ENCODE results near the gene S100A3. TPM values are rescaled to one million over a fixed set of nuclear protein-coding genes. Genes with fewer than 3 reads are reported as not detected.

S100A3 gene
- polyA plus RNA-seq, 1 donor from 2014 or later = not detected

- TF ChIP-seq MXI1 (conservative IDR thresholded peaks at IDR 0.05; ENCODE audit: poor library complexity, severe bottlenecking) (no peak), EP300 (conservative IDR thresholded peaks at IDR 0.05; ENCODE audit: poor library complexity, severe bottlenecking) (no peak)
- Histone ChIP-seq H3K27ac (ENCODE audit: low read length) (no peak overlapping the region), H2AFZ (ENCODE audit: low read depth, low read length) (no peak overlapping the region), H3K9me3 (ENCODE audit: low read length) (no peaks in the 10 kb centered on the region), H3K9ac (ENCODE audit: low read length) (no peak overlapping the region), H3K79me2 (replicated peaks; ENCODE audit: insufficient read depth, low read length) (no peaks in the 10 kb centered on the region), H3K4me3 (ENCODE audit: low read length) (no peak overlapping the region), H3F3A (ENCODE audit: insufficient read depth, low read length, poor library complexity, severe bottlenecking) (no peaks in the 10 kb centered on the region), H3K9me2 (ENCODE audit: insufficient read depth, low read length) (no peaks in the 10 kb centered on the region), H4K20me1 (ENCODE audit: insufficient read depth) (no peaks in the 10 kb centered on the region), H3K4me2 (ENCODE audit: low read length) (no peak overlapping the region), H3K36me3 (ENCODE audit: insufficient read depth, low read length) (no peaks in the 10 kb centered on the region), H3K27me3 (ENCODE audit: insufficient read depth, low read depth, low read length) (no peaks in the 10 kb centered on the region)
These were observed 11.2 kb upstream of the S100A3 start for GRCh38 chr1:153560241-153560640.

- no peaks in the 10 kb centered on the region for H3K9me2 ChIP-seq (ENCODE audit: insufficient read depth, low read length)
- no peaks in the 10 kb centered on the region for H3K9me3 ChIP-seq (ENCODE audit: low read length)
- H3F3A ChIP-seq (ENCODE audit: insufficient read depth, low read length, poor library complexity, severe bottlenecking) = no peaks in the 10 kb centered on the region
- no peaks in the 10 kb centered on the region for H4K20me1 ChIP-seq (ENCODE audit: insufficient read depth)
- H3K9ac ChIP-seq (ENCODE audit: low read length) = no peak overlapping the region
- H2AFZ ChIP-seq (ENCODE audit: low read depth, low read length) = no peak overlapping the region
- no peaks in the 10 kb centered on the region for H3K36me3 ChIP-seq (ENCODE audit: insufficient read depth, low read length)
- no peak overlapping the region for H3K27ac ChIP-seq (ENCODE audit: low read length)
- H3K4me3 ChIP-seq (ENCODE audit: low read length) = no peak overlapping the region
- no peak overlapping the region for H3K4me2 ChIP-seq (ENCODE audit: low read length)
- no peaks in the 10 kb centered on the region for H3K27me3 ChIP-seq (ENCODE audit: insufficient read depth, low read depth, low read length)
- TF ChIP-seq EP300 (conservative IDR thresholded peaks at IDR 0.05; ENCODE audit: poor library complexity, severe bottlenecking) = no peak
- TF ChIP-seq POLR2AphosphoS5 (IDR thresholded peaks at IDR 0.05) = no peak
- no peaks in the 10 kb centered on the region for H3K79me2 ChIP-seq (replicated peaks; ENCODE audit: insufficient read depth, low read length)
These were observed 8.8 kb upstream of the S100A3 start for GRCh38 chr1:153557877-153558276.

DNA sequence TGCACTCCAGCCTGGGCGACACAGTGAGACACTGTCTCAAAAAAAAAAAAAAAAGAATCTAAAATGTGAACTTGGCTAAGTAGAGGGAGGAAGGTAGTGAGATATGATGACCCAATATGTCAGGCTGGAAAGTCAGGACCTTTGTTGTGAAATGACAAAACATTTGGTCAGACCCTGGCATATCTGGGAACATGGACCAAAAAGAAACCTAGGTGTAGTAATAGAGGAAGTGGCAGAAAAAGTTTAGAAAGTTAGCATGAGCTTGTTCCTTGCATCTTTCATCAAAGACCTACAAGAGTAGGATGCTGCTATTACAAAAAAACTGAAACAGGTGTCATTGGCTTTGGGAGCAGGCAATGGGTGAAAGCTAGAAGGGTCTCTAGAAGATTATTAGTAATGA, 7.3 kb upstream of the S100A3 start:
- TF ChIP-seq SMC3 (conservative IDR thresholded peaks at IDR 0.05; ENCODE audit: poor library complexity) (no peak), RAD21 (conservative IDR thresholded peaks at IDR 0.05) (no peak), MXI1 (conservative IDR thresholded peaks at IDR 0.05; ENCODE audit: poor library complexity, severe bottlenecking) (no peak), EP300 (conservative IDR thresholded peaks at IDR 0.05; ENCODE audit: poor library complexity, severe bottlenecking) (no peak), POLR2AphosphoS5 (IDR thresholded peaks at IDR 0.05) (no peak), EZH2 (IDR thresholded peaks at IDR 0.05; ENCODE audit: borderline replicate concordance, insufficient read depth, low read length, poor library complexity, severe bottlenecking) (no peak), TAF1 (IDR thresholded peaks at IDR 0.05; ENCODE audit: low read depth) (no peak)
- TF ChIP-seq, protein P1, sequence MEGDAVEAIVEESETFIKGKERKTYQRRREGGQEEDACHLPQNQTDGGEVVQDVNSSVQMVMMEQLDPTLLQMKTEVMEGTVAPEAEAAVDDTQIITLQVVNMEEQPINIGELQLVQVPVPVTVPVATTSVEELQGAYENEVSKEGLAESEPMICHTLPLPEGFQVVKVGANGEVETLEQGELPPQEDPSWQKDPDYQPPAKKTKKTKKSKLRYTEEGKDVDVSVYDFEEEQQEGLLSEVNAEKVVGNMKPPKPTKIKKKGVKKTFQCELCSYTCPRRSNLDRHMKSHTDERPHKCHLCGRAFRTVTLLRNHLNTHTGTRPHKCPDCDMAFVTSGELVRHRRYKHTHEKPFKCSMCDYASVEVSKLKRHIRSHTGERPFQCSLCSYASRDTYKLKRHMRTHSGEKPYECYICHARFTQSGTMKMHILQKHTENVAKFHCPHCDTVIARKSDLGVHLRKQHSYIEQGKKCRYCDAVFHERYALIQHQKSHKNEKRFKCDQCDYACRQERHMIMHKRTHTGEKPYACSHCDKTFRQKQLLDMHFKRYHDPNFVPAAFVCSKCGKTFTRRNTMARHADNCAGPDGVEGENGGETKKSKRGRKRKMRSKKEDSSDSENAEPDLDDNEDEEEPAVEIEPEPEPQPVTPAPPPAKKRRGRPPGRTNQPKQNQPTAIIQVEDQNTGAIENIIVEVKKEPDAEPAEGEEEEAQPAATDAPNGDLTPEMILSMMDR (IDR thresholded peaks at IDR 0.05; ENCODE audit: poor library complexity, severe bottlenecking) = no peak
- TF ChIP-seq, protein P2, sequence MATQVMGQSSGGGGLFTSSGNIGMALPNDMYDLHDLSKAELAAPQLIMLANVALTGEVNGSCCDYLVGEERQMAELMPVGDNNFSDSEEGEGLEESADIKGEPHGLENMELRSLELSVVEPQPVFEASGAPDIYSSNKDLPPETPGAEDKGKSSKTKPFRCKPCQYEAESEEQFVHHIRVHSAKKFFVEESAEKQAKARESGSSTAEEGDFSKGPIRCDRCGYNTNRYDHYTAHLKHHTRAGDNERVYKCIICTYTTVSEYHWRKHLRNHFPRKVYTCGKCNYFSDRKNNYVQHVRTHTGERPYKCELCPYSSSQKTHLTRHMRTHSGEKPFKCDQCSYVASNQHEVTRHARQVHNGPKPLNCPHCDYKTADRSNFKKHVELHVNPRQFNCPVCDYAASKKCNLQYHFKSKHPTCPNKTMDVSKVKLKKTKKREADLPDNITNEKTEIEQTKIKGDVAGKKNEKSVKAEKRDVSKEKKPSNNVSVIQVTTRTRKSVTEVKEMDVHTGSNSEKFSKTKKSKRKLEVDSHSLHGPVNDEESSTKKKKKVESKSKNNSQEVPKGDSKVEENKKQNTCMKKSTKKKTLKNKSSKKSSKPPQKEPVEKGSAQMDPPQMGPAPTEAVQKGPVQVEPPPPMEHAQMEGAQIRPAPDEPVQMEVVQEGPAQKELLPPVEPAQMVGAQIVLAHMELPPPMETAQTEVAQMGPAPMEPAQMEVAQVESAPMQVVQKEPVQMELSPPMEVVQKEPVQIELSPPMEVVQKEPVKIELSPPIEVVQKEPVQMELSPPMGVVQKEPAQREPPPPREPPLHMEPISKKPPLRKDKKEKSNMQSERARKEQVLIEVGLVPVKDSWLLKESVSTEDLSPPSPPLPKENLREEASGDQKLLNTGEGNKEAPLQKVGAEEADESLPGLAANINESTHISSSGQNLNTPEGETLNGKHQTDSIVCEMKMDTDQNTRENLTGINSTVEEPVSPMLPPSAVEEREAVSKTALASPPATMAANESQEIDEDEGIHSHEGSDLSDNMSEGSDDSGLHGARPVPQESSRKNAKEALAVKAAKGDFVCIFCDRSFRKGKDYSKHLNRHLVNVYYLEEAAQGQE (IDR thresholded peaks at IDR 0.05; ENCODE audit: borderline replicate concordance) = no peak
- H3K9ac ChIP-seq (ENCODE audit: low read length) = no peak overlapping the region
- H3K36me3 ChIP-seq (ENCODE audit: insufficient read depth, low read length) = no peaks in the 10 kb centered on the region
- no peaks in the 10 kb centered on the region for H3K9me3 ChIP-seq (ENCODE audit: low read length)
- H3K79me2 ChIP-seq (replicated peaks; ENCODE audit: insufficient read depth, low read length) = no peaks in the 10 kb centered on the region
- no peak overlapping the region for H2AFZ ChIP-seq (ENCODE audit: low read depth, low read length)
- no peak overlapping the region for H3K4me3 ChIP-seq (ENCODE audit: low read length)
- no peaks in the 10 kb centered on the region for H3F3A ChIP-seq (ENCODE audit: insufficient read depth, low read length, poor library complexity, severe bottlenecking)
- no peaks in the 10 kb centered on the region for H3K27me3 ChIP-seq (ENCODE audit: insufficient read depth, low read depth, low read length)
- no peaks in the 10 kb centered on the region for H3K9me2 ChIP-seq (ENCODE audit: insufficient read depth, low read length)
- no peaks in the 10 kb centered on the region for H4K20me1 ChIP-seq (ENCODE audit: insufficient read depth)
- H3K4me2 ChIP-seq (ENCODE audit: low read length) = no peak overlapping the region
- no peak overlapping the region for H3K27ac ChIP-seq (ENCODE audit: low read length)

All from neural cell (in vitro differentiated cells).